Measurements from ENCODE around the gene PRRC2A. TPM values are rescaled to one million over a fixed set of nuclear protein-coding genes. Genes with fewer than 3 reads are reported as not detected.
A peak's percentile ranks its signal among the peaks of the same experiment; 100 is the strongest.

The PRRC2A gene
- total RNA-seq, 4 donors from 2014 or later, result 42.8 to 84.9 (median 67.7) TPM

- intact Hi-C loops (cut with DNase I), result no loop called here
- H3K4me1 ChIP-seq, result peaks cover 19 to 69% (median 32%) of the 10 kb centered on the region in 3 donors
- 0% methylated on average over 9 to 28 of the region's 39 CpGs for WGBS, 2 donors
- DNase-seq, result peak; percentile 70
- TF ChIP-seq CTCF (IDR thresholded peaks at IDR 0.05) (no peak), POLR2A (IDR thresholded peaks at IDR 0.05) (peak in 3 of 4 donors; percentile 33 to 69 (median 49))
- peak within 1 kb of the TSS; percentile 84 to 92 (median 89) for H3K4me3 ChIP-seq
- H3K27me3 ChIP-seq, result no peaks in the 10 kb centered on the region
- peaks cover 20 to 55% (median 33%) of the 10 kb centered on the region in 3 donors for H3K36me3 ChIP-seq
- H3K27ac ChIP-seq, result peak within 1 kb of the TSS; percentile 93 to 99 (median 99)
- no peaks in the 10 kb centered on the region for H3K9me3 ChIP-seq
These were observed 44.4 kb downstream of the PRRC2A start, which contains the start of gene GPANK1 for GRCh38 chr6:31664790-31665500. TSS of gene GPANK1 (minus strand) at chr6:31664997. CDS start at chr6:31664478, 519 bp downstream.

GRCh38 chr6:31665501-31666336 is 45.2 kb downstream of the PRRC2A start, which contains the start of gene CSNK2B:
TSS of gene CSNK2B (plus strand) at chr6:31666080. CDS start at chr6:31666832, 752 bp downstream.
- H3K4me1 ChIP-seq, result peaks cover 19 to 69% (median 32%) of the 10 kb centered on the region in 3 donors
- peak within 1 kb of the TSS; percentile 93 to 99 (median 99) for H3K27ac ChIP-seq
- H3K36me3 ChIP-seq, result peaks cover 28 to 62% (median 39%) of the 10 kb centered on the region in 3 donors
- no peaks in the 10 kb centered on the region for H3K9me3 ChIP-seq
- peak; percentile 93 for DNase-seq
- H3K27me3 ChIP-seq, result no peaks in the 10 kb centered on the region
- 2% methylated on average over 9 to 23 of the region's 63 CpGs for WGBS, 2 donors
- H3K4me3 ChIP-seq, result peak within 1 kb of the TSS; percentile 84 to 92 (median 89)
- intact Hi-C loops (cut with DNase I), result no loop called here
- TF ChIP-seq POLR2A (IDR thresholded peaks at IDR 0.05), result peak in 3 of 4 donors; percentile 68 to 87 (median 73)
- peak in 1 of 6 experiments; percentile 12 for TF ChIP-seq CTCF (IDR thresholded peaks at IDR 0.05)

- peaks cover 35 to 70% (median 44%) of the 10 kb centered on the region in 3 donors for H3K36me3 ChIP-seq
- peak overlapping the region; percentile 93 to 99 (median 99) for H3K27ac ChIP-seq
- H3K4me1 ChIP-seq, result peaks cover 19 to 61% (median 32%) of the 10 kb centered on the region in 3 donors
- no peaks in the 10 kb centered on the region for H3K9me3 ChIP-seq
- TF ChIP-seq CTCF (IDR thresholded peaks at IDR 0.05), result no peak
- no peak for TF ChIP-seq POLR2A (IDR thresholded peaks at IDR 0.05)
- WGBS, 2 donors, result 1 to 5% methylated on average over 14 to 15 of the region's 15 CpGs
- H3K4me3 ChIP-seq, result peak overlapping the region; percentile 84 to 92 (median 89)
- H3K27me3 ChIP-seq, result no peaks in the 10 kb centered on the region
- DNase-seq, result no peak
- intact Hi-C loops (cut with DNase I), result no loop called here
These were observed 45.9 kb downstream of the PRRC2A start for GRCh38 chr6:31666337-31666965.

- Histone ChIP-seq H3K27me3 (no peaks in the 10 kb centered on the region), H3K27ac (no peak within 1 kb of the TSS), H3K4me1 (peaks cover 8 to 29% (median 19%) of the 10 kb centered on the region in 3 donors), H3K36me3 (peaks cover 44 to 77% (median 50%) of the 10 kb centered on the region in 3 donors), H3K9me3 (no peaks in the 10 kb centered on the region), H3K4me3 (no peak within 1 kb of the TSS)
- no peak for TF ChIP-seq CTCF (IDR thresholded peaks at IDR 0.05)
- no peak for TF ChIP-seq POLR2A (IDR thresholded peaks at IDR 0.05)
- 60 to 83% methylated on average over 1 to 4 of the region's 8 CpGs for WGBS, 2 donors
- intact Hi-C loops (cut with DNase I), result no loop called here
- no peak for DNase-seq
These were observed 49.2 kb downstream of the PRRC2A start, which contains the start of gene LY6G5B for GRCh38 chr6:31669676-31670075. TSS of gene LY6G5B (plus strand) at chr6:31669976. CDS start at chr6:31670951, 975 bp downstream.
